ENCODE results near the gene EXOC1L. TPM values are rescaled to one million over a fixed set of nuclear protein-coding genes. Genes with fewer than 3 reads are reported as not detected.
A peak's percentile ranks its signal among the peaks of the same experiment; 100 is the strongest.

EXOC1L gene
- total RNA-seq, 1 donor from 2014 or later = not detected

DNA sequence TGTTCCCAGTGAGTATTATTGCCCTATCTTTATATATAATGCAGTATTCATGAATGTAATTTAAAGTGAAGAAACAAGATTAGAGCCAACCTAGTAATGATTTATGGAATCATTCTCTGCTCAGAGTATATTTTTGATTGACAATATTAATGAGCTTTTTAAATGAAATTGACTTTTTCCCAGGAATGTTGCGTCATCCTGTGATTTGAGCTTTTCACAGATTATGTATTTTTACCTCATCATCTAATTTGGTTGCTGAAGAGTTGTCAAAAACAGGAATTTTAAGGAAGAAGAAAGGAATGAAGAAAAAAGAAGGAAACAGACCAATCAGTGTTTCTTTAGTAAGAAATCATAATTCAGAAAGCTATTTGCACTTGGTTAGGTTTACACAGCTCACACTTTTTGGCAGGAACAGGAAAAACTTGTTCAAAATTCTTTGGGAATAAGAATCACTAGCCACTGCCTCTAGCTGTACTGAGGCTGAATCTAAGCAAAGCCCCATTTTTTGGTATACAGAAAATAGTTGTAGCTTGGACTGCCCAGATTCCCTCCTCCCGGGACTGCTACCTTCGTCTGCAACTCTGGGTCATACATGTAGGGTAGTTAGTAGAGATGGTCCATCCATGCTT is 61.2 kb downstream of the EXOC1L start:
- Mint-ChIP-seq H3K4me1 (ENCODE audit: unreplicated experiment) (no peaks in the 10 kb centered on the region), H3K27me3 (ENCODE audit: unreplicated experiment) (no peaks in the 10 kb centered on the region), H3K4me3 (ENCODE audit: unreplicated experiment) (peak overlapping the region; percentile 65), H3K27ac (ENCODE audit: unreplicated experiment) (no peak overlapping the region), H3K36me3 (ENCODE audit: low read depth, unreplicated experiment) (peaks cover 28% of the 10 kb centered on the region), H3K9me3 (ENCODE audit: unreplicated experiment) (no peaks in the 10 kb centered on the region)
- DNase-seq (ENCODE audit: low spot score) = no peak
- TF ChIP-seq, protein P1, sequence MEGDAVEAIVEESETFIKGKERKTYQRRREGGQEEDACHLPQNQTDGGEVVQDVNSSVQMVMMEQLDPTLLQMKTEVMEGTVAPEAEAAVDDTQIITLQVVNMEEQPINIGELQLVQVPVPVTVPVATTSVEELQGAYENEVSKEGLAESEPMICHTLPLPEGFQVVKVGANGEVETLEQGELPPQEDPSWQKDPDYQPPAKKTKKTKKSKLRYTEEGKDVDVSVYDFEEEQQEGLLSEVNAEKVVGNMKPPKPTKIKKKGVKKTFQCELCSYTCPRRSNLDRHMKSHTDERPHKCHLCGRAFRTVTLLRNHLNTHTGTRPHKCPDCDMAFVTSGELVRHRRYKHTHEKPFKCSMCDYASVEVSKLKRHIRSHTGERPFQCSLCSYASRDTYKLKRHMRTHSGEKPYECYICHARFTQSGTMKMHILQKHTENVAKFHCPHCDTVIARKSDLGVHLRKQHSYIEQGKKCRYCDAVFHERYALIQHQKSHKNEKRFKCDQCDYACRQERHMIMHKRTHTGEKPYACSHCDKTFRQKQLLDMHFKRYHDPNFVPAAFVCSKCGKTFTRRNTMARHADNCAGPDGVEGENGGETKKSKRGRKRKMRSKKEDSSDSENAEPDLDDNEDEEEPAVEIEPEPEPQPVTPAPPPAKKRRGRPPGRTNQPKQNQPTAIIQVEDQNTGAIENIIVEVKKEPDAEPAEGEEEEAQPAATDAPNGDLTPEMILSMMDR (IDR thresholded peaks at IDR 0.05; ENCODE audit: unreplicated experiment) = no peak

DNA sequence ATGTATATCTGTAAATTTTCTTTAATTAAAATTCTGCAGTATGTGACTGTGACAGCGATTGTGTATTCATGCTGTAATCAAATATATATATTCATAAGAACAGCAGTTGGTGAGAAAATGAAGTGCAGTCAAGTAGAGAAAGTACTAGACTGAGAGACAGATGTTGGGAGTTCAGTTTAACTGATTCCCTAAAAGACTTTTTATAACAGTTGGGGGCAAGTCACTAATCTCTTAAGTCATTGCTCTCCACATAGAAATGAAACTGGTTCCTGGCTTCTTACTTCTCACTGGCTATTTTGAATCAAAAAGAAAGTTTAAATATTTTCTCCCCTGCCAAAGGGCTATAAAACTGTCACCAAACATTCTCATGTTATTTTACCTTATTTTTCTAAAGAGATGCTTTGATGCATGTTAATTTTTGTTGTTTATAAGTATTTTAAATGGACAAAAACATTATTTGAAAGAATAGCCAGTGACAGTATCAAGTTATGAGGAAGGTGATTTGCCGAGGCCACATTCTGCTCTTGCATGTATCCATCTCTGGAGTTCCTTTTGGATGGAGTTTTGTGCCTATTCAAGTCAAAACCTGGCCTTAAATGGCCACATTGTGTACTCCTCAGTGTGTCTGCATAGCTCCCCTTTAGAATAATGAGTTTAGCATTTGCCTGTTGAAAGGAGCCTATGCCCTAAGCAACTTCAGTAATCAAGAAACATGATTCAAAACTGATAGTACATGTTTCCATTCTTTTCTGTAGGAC is 64.7 kb downstream of the EXOC1L start:
- Mint-ChIP-seq H3K9me3 (ENCODE audit: unreplicated experiment) (no peaks in the 10 kb centered on the region), H3K27me3 (ENCODE audit: unreplicated experiment) (no peaks in the 10 kb centered on the region), H3K4me1 (ENCODE audit: unreplicated experiment) (no peaks in the 10 kb centered on the region), H3K27ac (ENCODE audit: unreplicated experiment) (no peak overlapping the region), H3K36me3 (ENCODE audit: low read depth, unreplicated experiment) (peaks cover 17% of the 10 kb centered on the region), H3K4me3 (ENCODE audit: unreplicated experiment) (no peak overlapping the region)
- DNase-seq (ENCODE audit: low spot score) = no peak
- TF ChIP-seq, protein P1 (IDR thresholded peaks at IDR 0.05; ENCODE audit: unreplicated experiment) = no peak

DNA sequence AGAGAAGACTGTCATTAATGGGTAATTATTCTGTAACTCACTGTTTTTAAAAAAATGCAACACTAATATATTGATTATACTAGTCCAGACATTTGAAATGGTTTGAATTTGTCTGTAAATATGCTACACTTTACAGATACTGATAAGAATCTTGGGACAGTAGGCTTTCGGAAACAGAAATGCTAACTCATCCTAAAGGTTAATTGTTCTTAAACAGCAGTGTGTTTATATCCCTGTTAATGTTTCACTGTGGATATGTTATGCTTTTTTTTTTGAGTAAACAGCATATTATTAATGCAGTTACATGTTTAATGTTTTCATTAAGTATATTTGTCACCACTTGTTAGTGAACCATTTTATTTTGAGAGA is 65.2 kb downstream of the EXOC1L start:
- Mint-ChIP-seq H3K27me3 (ENCODE audit: unreplicated experiment) (no peaks in the 10 kb centered on the region), H3K4me1 (ENCODE audit: unreplicated experiment) (no peaks in the 10 kb centered on the region), H3K36me3 (ENCODE audit: low read depth, unreplicated experiment) (peaks cover 16% of the 10 kb centered on the region), H3K9me3 (ENCODE audit: unreplicated experiment) (no peaks in the 10 kb centered on the region), H3K27ac (ENCODE audit: unreplicated experiment) (no peak overlapping the region), H3K4me3 (ENCODE audit: unreplicated experiment) (no peak overlapping the region)
- TF ChIP-seq, protein P1 (IDR thresholded peaks at IDR 0.05; ENCODE audit: unreplicated experiment) = no peak
- DNase-seq (ENCODE audit: low spot score) = no peak

Other genes starting within 250 kb of the EXOC1L start
- not detected for gene PDCL2, start 227.5 kb upstream of the EXOC1L start, total RNA-seq (ENCODE audit: unreplicated experiment)
- gene NMU, start 183.5 kb upstream of the EXOC1L start, total RNA-seq (ENCODE audit: unreplicated experiment) = 6.3 TPM
- gene EXOC1, start 33.9 kb downstream of the EXOC1L start, total RNA-seq (ENCODE audit: unreplicated experiment) = 38.7 TPM
- gene CEP135, start 129.2 kb downstream of the EXOC1L start, total RNA-seq (ENCODE audit: unreplicated experiment) = 14.8 TPM

Data from endothelial cell (in vitro differentiated cells).